ENCODE results near the gene TTC9C.
"Not testable (repeated sequence)": the region's sequence is repeated elsewhere in the genome, so short reads cannot be mapped to it uniquely, and the experiment has no call there.

Gene TTC9C

GRCh38 chr11:62710001-62710345 is 18.3 kb upstream of the TTC9C start:
- no peak for DNase-seq

- DNase-seq, result no peak
Observed at GRCh38 chr11:62712276-62712812, 15.9 kb upstream of the TTC9C start.

GRCh38 chr11:62712861-62713260 is 15.4 kb upstream of the TTC9C start:
- DNase-seq, result no peak

DNA sequence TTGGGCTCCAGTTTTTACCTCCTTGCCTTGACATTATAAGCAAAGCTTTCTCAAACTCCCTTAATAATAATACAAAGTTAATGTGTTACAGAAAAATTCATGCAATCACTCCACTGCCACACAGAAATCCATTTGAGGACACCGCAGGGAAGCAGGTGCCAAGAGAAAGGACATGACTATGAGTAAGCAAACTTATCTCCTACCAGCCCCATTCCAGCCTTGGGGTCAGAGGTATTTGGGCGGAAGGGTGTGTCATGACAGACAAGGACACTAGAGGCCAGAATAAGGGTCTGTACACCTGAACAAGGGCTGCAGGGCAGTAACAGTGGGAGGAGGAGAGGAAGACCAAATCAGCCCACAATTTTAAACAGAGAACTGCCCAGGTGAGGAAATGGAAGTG is 14.9 kb upstream of the TTC9C start:
- no peak for DNase-seq

GRCh38 chr11:62715150-62716130 is 12.8 kb upstream of the TTC9C start:
- DNase-seq, result no peak

DNA sequence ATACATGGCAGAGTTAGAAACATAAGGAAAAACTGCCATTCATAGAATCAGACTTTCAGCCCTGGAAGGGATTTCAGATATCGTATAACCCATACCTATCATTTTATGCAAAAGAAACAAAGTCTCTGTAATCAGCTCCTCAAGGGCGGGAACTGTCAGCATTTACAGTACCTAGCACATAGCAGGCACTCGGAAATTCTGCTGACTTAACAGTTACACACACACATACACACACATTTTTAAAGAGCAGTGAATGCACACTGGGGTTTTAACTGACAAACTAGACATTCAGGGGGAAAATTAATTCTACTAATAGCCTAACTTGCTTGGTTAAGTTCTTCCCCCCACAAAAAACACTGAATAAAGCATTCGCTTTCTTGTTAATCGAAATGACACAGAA is 12.1 kb upstream of the TTC9C start:
- no peak for DNase-seq

DNA sequence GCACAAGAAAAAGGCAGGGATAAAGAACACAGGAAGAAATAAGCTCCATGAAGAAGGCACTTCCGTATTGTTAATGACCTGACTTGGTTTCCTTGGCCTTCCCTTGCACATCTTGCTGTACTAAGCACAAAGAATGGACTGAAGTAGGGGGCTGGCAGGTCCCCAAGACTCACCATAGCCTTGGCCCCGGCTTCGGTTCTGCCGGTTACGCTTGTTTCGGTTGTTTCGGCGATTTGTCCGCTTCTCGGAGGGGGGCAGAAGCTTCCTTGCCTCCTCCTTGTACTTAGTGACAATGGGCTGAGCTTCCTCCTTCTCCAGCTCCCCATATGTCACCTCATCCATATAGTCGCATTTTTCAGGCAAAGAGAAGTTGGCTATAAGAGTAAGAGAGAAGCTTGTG is 11.5 kb upstream of the TTC9C start:
- no peak for DNase-seq

DNA sequence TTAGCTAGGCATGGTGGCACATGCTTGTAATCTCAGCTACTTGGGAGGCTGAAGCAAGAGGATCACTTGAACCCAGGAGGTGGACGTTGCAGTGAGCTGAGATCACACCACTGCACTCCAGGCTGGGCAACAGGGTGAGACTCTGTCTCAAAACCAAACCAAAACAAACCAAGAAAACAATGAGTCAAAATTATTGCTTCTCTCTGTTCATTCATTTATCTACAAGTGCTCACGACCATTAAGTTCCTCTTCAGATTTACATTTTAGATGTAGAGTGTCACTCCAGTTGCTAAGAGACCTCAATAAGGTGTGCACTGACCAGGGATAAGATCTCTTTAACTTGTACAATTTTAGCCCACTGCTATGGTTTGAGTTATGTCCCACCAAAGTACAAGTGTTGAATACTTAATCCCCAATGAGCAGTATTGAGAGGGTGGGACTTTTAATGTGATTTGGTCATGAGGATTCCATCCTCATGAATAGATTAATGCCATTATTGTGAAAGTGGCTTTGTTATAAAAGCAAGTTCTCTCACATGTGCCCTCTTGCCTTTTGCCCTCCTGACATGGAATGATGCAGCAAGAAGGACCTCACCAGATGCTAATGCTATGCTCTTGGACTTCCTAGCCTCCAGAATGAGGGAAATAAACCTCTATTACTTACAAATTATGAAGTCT is 8.8 kb upstream of the TTC9C start:
- no peak for DNase-seq

- no peak for DNase-seq
Observed at GRCh38 chr11:62721994-62722393, 6.3 kb upstream of the TTC9C start.

DNA sequence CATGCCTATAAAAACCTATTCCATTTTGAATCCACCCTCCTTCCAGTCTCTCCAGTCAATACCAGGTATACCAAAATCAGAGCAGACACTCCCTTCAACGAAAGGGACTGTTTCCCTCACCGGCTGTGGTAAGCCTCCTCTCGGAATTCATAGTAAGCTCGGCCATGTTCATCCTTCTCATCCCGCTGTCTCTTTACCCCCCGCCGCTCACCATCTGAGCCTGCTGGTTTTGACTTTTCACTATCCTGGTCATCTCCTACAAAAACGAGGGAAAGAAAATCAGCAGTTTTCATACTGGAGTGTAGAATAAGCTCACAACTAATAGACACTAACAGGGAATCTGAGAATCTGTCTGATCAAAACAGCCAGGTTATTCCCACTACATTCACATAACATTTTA is 4.1 kb upstream of the TTC9C start:
- no peak for DNase-seq

DNA sequence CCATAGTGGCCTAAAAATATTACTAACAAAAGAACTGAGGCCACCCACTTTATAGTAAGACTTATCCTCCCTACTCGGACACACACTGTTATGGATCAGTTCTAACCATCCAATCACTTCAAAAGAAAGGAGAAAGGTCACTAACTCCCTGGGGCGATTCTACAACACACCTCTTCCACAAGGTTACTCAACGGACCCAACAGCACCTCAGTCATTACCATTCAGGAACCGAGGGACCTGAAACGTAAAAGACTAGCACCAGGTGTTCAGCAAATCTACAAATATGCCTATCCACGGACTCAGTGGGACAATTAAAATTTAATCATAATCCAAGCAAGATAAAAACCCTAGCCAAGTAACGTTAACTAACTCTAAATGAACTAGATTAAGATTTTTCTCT is 2.6 kb upstream of the TTC9C start:
- no peak for DNase-seq

DNA sequence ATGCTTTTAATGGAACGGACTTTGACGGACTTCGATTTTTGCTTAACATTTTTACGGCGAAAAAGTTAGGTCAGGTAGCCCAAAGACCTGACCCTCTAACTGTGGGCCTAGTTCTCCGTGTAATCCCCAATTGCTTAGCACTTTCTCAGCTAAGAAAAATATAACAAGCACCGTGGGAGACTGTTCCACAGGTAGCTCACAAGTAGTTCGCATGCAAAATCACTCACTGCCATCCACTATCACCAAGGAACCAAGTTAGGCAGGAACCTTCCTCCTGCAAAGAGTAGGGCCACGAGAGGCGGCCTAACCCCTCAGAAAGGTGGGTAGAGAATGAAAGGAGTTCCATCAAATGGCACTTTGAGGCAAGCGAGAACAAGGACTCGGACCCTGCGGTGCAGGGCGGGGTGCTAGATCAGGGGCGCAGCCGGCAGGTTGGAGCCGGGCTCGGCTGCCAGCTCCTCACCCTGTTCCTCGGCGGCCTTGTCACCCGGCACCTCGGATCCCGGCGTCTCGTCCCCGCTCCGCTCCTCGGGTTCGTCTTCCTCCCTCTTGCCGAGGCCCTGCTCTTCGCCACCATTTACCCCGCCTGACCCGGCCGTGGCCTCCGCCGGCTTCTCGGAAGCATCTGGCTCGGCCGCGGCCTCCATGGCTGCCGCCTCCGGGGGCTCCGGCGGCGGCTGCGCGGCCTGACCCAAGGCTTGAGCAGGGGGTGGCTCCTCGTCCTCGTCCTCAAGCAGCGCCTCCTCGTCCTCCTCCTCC is 2.0 kb upstream of the TTC9C start:
- DNase-seq, result no peak

DNA sequence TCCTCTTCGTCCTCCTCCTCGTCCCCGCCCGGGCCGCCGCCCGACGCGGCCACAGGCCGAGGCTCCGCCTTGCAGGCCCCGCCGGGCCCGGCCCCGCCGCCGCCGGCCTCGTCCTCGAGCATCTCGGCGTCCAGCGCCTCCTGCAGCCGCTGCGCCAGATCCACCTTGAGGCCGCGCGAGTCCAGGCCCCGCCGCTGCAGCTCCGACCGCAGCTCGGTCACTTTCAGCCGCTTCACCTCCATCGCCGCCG is 1.4 kb upstream of the TTC9C start:
- no peak for DNase-seq

DNA sequence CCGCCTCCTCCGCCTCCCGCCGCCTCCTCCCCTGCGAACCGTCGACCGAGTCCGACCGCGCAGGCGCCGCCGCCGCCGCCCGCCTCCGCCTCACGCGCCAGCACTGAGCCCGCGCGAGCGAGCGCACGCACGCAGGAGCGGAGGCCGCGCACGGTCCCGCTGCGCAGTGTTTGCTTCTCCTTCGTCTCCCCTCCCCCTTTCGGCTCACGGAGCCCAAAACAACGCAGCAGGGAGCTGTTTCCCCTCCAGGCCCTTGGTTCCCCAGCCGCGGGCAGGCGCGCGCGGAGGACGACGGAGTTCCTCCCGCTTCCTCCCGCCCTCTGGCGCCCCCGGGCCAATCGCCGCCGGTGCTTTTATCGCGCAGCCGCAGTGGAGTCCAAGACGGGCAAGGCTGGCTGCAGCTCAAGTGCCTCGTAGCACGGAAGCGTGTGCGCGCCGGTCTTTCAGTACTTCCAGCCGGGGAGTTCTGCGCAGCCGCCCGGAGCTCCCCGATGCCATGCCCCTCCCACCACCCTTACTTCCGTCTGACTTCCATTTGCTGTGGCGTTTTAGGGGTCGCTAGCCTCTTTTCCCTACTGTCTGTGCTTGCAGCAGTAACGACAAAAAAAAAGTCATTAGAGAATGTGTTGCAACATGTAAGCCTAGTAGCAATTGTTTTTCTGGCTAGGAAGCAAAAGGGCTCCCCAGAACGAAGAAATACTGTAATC is 968 bp upstream of the TTC9C start, which contains the start of gene HNRNPUL2:
TSS of gene HNRNPUL2 (minus strand) at position 293 of the 707 bp plus-strand sequence. CDS start 301 bp downstream, outside the sequence.
- peak; percentile 99 for DNase-seq

DNA sequence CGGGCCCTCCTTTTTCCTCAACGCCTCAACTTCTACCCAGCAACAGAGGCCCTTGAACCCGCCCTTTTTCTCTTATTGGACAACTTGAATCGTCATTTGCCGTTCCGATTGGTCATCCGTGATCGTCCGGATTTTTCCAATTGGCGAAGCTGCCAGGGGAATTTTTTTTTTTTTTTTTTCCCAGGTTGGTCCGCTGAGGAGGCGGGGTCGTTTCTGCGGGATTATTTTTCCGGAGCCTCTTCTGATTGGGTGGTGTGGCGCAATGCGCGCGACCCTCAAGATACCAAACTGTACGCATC is 465 bp upstream of the TTC9C start:
- peak; percentile 99 for DNase-seq

- not testable (repeated sequence) for DNase-seq
Observed at GRCh38 chr11:62730076-62730475, 1.8 kb downstream of the TTC9C start.

DNA sequence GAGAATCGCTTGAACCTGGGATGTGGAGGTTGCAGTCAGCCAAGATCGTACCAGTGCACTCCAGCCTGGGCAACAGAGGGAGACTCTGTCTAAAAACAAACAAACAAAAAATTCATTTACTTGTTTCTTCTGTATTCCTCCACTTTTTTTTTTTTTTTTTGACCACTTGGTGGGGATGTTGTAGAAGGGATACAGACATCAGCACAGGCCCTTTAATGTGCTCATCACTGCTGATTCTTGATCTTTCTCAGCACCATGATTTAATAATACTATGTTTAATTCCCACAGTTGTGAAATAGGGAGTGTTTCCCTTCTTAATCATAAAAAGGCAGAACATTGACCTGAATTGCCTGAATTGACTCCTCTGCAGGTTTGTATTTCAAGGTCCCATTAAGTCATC is 4.5 kb downstream of the TTC9C start:
- no peak for DNase-seq

- no peak for DNase-seq
Observed at GRCh38 chr11:62737196-62737595, 8.9 kb downstream of the TTC9C start.

DNA sequence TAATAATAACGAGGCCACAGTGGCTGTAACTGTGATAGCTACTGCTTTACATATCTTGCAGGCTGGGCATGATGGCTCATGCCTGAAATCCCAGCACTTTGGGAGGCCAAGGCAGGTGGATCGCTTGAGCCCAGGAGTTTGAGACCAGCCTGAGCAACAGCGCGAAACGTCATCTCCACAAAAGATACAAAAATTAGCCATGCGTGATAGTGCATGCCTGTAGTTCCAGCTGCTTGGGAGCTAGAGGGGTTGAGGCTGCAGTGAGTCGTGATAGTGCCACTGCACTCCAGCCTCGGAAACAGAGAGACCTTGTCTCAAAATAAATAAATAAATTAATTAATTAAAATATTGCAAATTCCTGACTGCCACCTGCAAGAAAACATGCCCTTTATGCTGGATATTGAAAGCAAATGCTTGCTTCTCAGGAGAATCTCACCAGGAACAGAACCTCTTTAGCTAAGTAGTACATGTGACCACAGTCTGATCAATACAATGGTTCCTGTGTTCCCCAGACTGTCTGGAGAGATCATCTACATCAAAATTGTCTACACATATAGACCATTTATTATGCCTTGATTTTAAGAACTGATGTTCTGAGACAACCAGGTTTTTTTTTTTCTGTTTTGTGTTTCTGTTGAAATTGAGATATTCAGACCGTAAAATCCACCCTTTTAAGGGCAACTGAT is 19.3 kb downstream of the TTC9C start:
- DNase-seq, result peak; percentile 48

GRCh38 chr11:62749931-62750330 is 21.6 kb downstream of the TTC9C start:
- DNase-seq, result not testable (repeated sequence)

DNA sequence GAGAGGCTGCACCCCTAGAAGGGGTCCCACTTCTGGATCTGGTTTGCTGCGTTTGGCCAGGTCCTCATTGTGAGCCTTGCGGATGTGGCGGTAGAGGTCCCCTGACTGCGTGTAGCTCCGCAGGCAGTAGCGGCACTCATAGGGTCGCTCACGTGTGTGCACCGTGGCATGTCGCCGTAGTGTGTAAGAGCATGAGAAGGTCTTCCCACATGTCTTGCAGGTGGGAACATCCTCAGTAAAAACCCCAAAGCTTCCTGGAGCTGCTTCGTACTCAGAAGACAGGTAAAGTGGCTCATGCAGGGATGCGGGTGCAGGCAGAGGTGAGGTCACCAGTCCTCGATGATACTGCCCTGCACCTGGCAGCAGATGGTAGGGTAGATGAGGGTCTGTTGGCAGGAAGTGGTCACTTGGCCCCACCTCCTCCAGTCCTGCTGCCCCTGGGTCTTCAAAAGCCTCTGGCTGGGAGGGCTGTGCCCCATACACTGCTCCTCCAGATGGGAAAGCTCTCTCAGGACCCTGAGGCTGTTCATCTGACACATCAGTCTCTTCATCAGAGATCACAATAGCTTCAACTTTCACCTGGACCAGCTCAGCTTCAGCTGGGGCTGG is 24.0 kb downstream of the TTC9C start:
- no peak for DNase-seq

All from retina (tissue), 1 donor.